HepG2 (cell line): ENCODE results near the gene CERT1. TPM values are rescaled to one million over a fixed set of nuclear protein-coding genes. Genes with fewer than 3 reads are reported as not detected.

Experiments
- ATRX ChIP-seq: sonication (generic); formaldehyde crosslinking; IDR thresholded peaks from 2 replicates; pipeline ENCODE4 v1.4.0; 2020; ENCODE audit warnings: missing genetic modification reagents, borderline replicate concordance
- GZF1 ChIP-seq: sonication (generic); formaldehyde crosslinking; IDR thresholded peaks from 2 replicates; pipeline ENCODE4 v1.5.1; 2020; ENCODE audit warnings: mild to moderate bottlenecking, missing genetic modification reagents
- HOXA9 ChIP-seq: sonication (generic); formaldehyde crosslinking; IDR thresholded peaks from 2 replicates; pipeline ENCODE4 v1.8.1; 2022; ENCODE audit warnings: missing genetic modification reagents, mild to moderate bottlenecking, moderate library complexity, borderline replicate concordance
- MTA1 ChIP-seq: sonication (generic); formaldehyde crosslinking; IDR thresholded peaks from 2 replicates; pipeline ENCODE4 v1.4.0; 2020; ENCODE audit warnings: missing genetic modification reagents, mild to moderate bottlenecking, borderline replicate concordance
- PHF8 ChIP-seq: sonication (generic); formaldehyde crosslinking; IDR thresholded peaks from 2 replicates; pipeline ENCODE4 v1.5.0; 2020; ENCODE audit warnings: missing genetic modification reagents
- POLR2G ChIP-seq: fragments of 200-400 bp; formaldehyde crosslinking; IDR thresholded peaks from 2 replicates; pipeline ENCODE4 v1.6.1; 2018; ENCODE audit warnings: mild to moderate bottlenecking, low read depth, low read length, moderate library complexity
- RAD21 ChIP-seq: fragments of 450-650 bp; formaldehyde crosslinking; IDR thresholded peaks from 2 replicates; pipeline ENCODE4 v1.5.0; 2020; ENCODE audit warnings: mild to moderate bottlenecking
- ZNF124 ChIP-seq: sonication (generic); formaldehyde crosslinking; IDR thresholded peaks from 2 replicates; pipeline ENCODE4 v1.4.0; 2020; ENCODE audit warnings: missing genetic modification reagents
- ZNF225 ChIP-seq: sonication (generic); formaldehyde crosslinking; IDR thresholded peaks from 2 replicates; pipeline ENCODE4 v1.4.0; 2020; ENCODE audit warnings: mild to moderate bottlenecking, missing genetic modification reagents
- ZNF232 ChIP-seq: sonication (generic); formaldehyde crosslinking; IDR thresholded peaks from 2 replicates; pipeline ENCODE4 v1.4.0; 2020; ENCODE audit warnings: missing genetic modification reagents, borderline replicate concordance
- ZNF615 ChIP-seq: sonication (generic); formaldehyde crosslinking; IDR thresholded peaks from 2 replicates; pipeline ENCODE4 v1.5.0; 2020; ENCODE audit warnings: mild to moderate bottlenecking, missing genetic modification reagents, borderline replicate concordance
- ZSCAN9 ChIP-seq: IDR thresholded peaks from 2 replicates; pipeline ENCODE4 v1.6.1; 2016; ENCODE audit warnings: borderline replicate concordance
- polyA plus RNA-seq, 8 experiments: library from polyadenylated mRNA; depleted of rRNA in 3 of 8; stranded (reverse) in 7 of 8; unstranded in 1 of 8; fragments of >200 nt; fragmentation: Illumina TruSeq in 4 of 8; extraction: Trizol in 4 of 8; gene quantifications; 2 replicates each; pipeline versions ENCODE4 v1.2.1 to v1.2.3, GENCODE V29; 2011 to 2016; ENCODE audit warnings: low read depth in 4 of 8, missing spikeins in 1 of 8, mixed read lengths in 1 of 8; ENCODE audit not compliant: insufficient read depth in 1 of 8
- total RNA-seq, 5 experiments: library from RNA; depleted of rRNA; stranded (reverse); fragments of >200 nt; fragmentation: Illumina TruSeq; extraction: Trizol; gene quantifications; 2 replicates each; pipeline ENCODE4 v1.2.3, GENCODE V29; 2016; ENCODE audit warnings: low read depth in 1 of 5
- TF ChIP-seq, protein P1 (sequence below): sonication (generic); formaldehyde crosslinking; conservative IDR thresholded peaks from 2 replicates; pipeline ENCODE4 v1.4.0; 2020; ENCODE audit warnings: missing genetic modification reagents

CERT1 gene
- total and polyA plus RNA-seq, 2 of the 13 experiments (the other 11 are each of a cell fraction or from before 2014, with no cell fraction given), result 8.2 to 12.7 TPM

GRCh38 chr5:75510836-75511434 is 494 bp downstream of the CERT1 start (continued):
- no peak for TF ChIP-seq ZNF615 (CRISPR knock-in tag)
- 0 out of 2 replicates have a peak, but pooled peaks have one; percentile 3 for TF ChIP-seq PHF8
- TF ChIP-seq ZNF124 (CRISPR knock-in tag), result no peak
- TF ChIP-seq GZF1 (CRISPR knock-in tag), result 0 out of 2 replicates have a peak, but pooled peaks have one; percentile 45
- TF ChIP-seq ZNF225 (CRISPR knock-in tag), result 0 out of 2 replicates have a peak, but pooled peaks have one; percentile 40
- TF ChIP-seq ZSCAN9 (CRISPR knock-in tag), result no peak
- TF ChIP-seq RAD21 (CRISPR knock-in tag), result 0 out of 2 replicates have a peak, but pooled peaks have one; percentile 36
- TF ChIP-seq, protein P1, sequence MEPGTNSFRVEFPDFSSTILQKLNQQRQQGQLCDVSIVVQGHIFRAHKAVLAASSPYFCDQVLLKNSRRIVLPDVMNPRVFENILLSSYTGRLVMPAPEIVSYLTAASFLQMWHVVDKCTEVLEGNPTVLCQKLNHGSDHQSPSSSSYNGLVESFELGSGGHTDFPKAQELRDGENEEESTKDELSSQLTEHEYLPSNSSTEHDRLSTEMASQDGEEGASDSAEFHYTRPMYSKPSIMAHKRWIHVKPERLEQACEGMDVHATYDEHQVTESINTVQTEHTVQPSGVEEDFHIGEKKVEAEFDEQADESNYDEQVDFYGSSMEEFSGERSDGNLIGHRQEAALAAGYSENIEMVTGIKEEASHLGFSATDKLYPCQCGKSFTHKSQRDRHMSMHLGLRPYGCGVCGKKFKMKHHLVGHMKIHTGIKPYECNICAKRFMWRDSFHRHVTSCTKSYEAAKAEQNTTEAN (CRISPR knock-in tag), result peak; percentile 61; the same call in 1 of the 2 replicates
- TF ChIP-seq HOXA9, result no peak
- TF ChIP-seq MTA1 (CRISPR knock-in tag), result peak; percentile 64; the same call in 1 of the 2 replicates
- TF ChIP-seq ATRX (CRISPR knock-in tag), result no peak
- TF ChIP-seq POLR2G, result no peak
- peak; percentile 14; the same call in 1 of the 2 replicates for TF ChIP-seq ZNF232 (CRISPR knock-in tag)
